ENCODE results near the gene DIAPH3. TPM values are rescaled to one million over a fixed set of nuclear protein-coding genes. Genes with fewer than 3 reads are reported as not detected.

The DIAPH3 gene
- total RNA-seq, 2 donors from 2014 or later: 0.27 to 2.4 TPM

- 90% methylated on average over 2 of the region's 2 CpGs for WGBS
- intact Hi-C loops (cut with DNase I): no loop called here
- no peak overlapping the region for H3K27ac ChIP-seq
- TF ChIP-seq, protein P1, sequence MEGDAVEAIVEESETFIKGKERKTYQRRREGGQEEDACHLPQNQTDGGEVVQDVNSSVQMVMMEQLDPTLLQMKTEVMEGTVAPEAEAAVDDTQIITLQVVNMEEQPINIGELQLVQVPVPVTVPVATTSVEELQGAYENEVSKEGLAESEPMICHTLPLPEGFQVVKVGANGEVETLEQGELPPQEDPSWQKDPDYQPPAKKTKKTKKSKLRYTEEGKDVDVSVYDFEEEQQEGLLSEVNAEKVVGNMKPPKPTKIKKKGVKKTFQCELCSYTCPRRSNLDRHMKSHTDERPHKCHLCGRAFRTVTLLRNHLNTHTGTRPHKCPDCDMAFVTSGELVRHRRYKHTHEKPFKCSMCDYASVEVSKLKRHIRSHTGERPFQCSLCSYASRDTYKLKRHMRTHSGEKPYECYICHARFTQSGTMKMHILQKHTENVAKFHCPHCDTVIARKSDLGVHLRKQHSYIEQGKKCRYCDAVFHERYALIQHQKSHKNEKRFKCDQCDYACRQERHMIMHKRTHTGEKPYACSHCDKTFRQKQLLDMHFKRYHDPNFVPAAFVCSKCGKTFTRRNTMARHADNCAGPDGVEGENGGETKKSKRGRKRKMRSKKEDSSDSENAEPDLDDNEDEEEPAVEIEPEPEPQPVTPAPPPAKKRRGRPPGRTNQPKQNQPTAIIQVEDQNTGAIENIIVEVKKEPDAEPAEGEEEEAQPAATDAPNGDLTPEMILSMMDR (IDR thresholded peaks at IDR 0.05): no peak
- no peak for TF ChIP-seq POLR2AphosphoS5 (IDR thresholded peaks at IDR 0.05)
- H3K27me3 ChIP-seq (replicated peaks; ENCODE audit: insufficient read depth): no peaks in the 10 kb centered on the region
- no peaks in the 10 kb centered on the region for H3K9me3 ChIP-seq
- H3K4me3 ChIP-seq: no peak overlapping the region
- no peak for DNase-seq (ENCODE audit: low spot score)
- H3K4me1 ChIP-seq (replicated peaks): no peaks in the 10 kb centered on the region
- no peaks in the 10 kb centered on the region for H3K36me3 ChIP-seq
Measured at GRCh38 chr13:59701261-59701660, 462.5 kb downstream of the DIAPH3 start.

- intact Hi-C loops (cut with DNase I): no loop called here
- 94% methylated on average over 2 of the region's 2 CpGs for whole genome bisulfite sequencing
Measured at GRCh38 chr13:59700281-59700680, 463.4 kb downstream of the DIAPH3 start.

GRCh38 chr13:59696271-59696670 is 467.5 kb downstream of the DIAPH3 start:
- H3K4me3 ChIP-seq: no peak overlapping the region
- no peaks in the 10 kb centered on the region for H3K27me3 ChIP-seq (replicated peaks; ENCODE audit: insufficient read depth)
- H3K9me3 ChIP-seq: no peaks in the 10 kb centered on the region
- no peaks in the 10 kb centered on the region for H3K4me1 ChIP-seq (replicated peaks)
- DNase-seq (ENCODE audit: low spot score): no peak
- H3K36me3 ChIP-seq: no peaks in the 10 kb centered on the region
- intact Hi-C loops (cut with DNase I): no loop called here
- TF ChIP-seq POLR2AphosphoS5 (IDR thresholded peaks at IDR 0.05): no peak
- no peak for TF ChIP-seq POLR2A (IDR thresholded peaks at IDR 0.05)
- no peak overlapping the region for H3K27ac ChIP-seq
- WGBS: 55% methylated on average over 1 of the region's 1 CpG

More at GRCh38 chr13:59700281-59700680, 463.4 kb downstream of the DIAPH3 start:
- Histone ChIP-seq H3K27me3 (replicated peaks; ENCODE audit: insufficient read depth) (no peaks in the 10 kb centered on the region), H3K36me3 (no peaks in the 10 kb centered on the region), H3K4me1 (replicated peaks) (no peaks in the 10 kb centered on the region), H3K4me3 (no peak overlapping the region), H3K27ac (no peak overlapping the region), H3K9me3 (no peaks in the 10 kb centered on the region)
- DNase-seq (ENCODE audit: low spot score): no peak
- TF ChIP-seq POLR2AphosphoS5 (IDR thresholded peaks at IDR 0.05) (no peak), POLR2A (IDR thresholded peaks at IDR 0.05) (no peak)
- TF ChIP-seq, protein P1 (IDR thresholded peaks at IDR 0.05): no peak

GRCh38 chr13:59691501-59692066 is 472.1 kb downstream of the DIAPH3 start:
- no peak for DNase-seq (ENCODE audit: low spot score)
- no peaks in the 10 kb centered on the region for H3K9me3 ChIP-seq
- H3K27ac ChIP-seq: no peak overlapping the region
- no peaks in the 10 kb centered on the region for H3K27me3 ChIP-seq (replicated peaks; ENCODE audit: insufficient read depth)
- H3K36me3 ChIP-seq: no peaks in the 10 kb centered on the region
- no peaks in the 10 kb centered on the region for H3K4me1 ChIP-seq (replicated peaks)
- 48% methylated on average over 1 of the region's 1 CpG for WGBS
- TF ChIP-seq POLR2A (IDR thresholded peaks at IDR 0.05) (no peak), POLR2AphosphoS5 (IDR thresholded peaks at IDR 0.05) (no peak)
- TF ChIP-seq, protein P1 (IDR thresholded peaks at IDR 0.05): no peak
- H3K4me3 ChIP-seq: no peak overlapping the region
- intact Hi-C loops (cut with DNase I): no loop called here

DNA sequence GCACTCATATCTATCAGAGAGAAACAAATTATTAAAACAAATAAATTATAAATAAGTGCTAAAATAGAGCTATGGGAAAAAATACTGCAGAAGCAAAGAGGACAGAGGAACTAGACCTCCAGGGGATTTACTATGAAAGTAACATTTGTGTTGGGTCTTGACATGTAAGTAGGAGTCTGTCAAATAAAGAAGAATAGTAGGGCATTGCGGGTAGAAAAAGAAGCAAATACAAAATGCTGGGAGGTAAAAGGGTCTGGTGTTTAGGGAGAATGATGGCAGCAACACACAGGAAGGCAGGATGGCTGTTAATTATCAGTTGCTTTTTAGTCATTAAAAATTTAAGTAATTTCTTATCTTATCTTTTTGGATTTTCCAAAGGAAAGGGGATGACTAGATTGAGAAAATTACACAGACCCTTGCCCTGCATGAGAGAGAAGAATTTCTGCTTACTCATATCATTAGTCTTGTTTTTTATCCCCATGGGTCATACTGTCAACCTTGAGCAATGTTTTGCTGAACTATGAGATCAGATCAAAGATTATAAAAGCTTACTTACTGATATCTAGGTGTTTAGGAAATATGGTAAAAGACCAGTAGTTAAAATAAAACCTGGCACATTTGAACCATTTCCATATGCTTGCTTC is 472.7 kb downstream of the DIAPH3 start:
- no peak overlapping the region for H3K27ac ChIP-seq
- no peak for DNase-seq (ENCODE audit: low spot score)
- no peak overlapping the region for H3K4me3 ChIP-seq
- H3K4me1 ChIP-seq (replicated peaks): no peaks in the 10 kb centered on the region
- WGBS: 93% methylated on average over 1 of the region's 1 CpG
- no peaks in the 10 kb centered on the region for H3K9me3 ChIP-seq
- intact Hi-C loops (cut with DNase I): no loop called here
- TF ChIP-seq POLR2A (IDR thresholded peaks at IDR 0.05) (no peak), POLR2AphosphoS5 (IDR thresholded peaks at IDR 0.05) (no peak)
- TF ChIP-seq, protein P1 (IDR thresholded peaks at IDR 0.05): no peak
- no peaks in the 10 kb centered on the region for H3K36me3 ChIP-seq
- H3K27me3 ChIP-seq (replicated peaks; ENCODE audit: insufficient read depth): no peaks in the 10 kb centered on the region

Data from prostate gland (tissue), 2 donors.